ENCODE measurements around the gene PROKR1.
A peak's percentile ranks its signal among the peaks of the same experiment; 100 is the strongest.
"Not testable (repeated sequence)": the region's sequence is repeated elsewhere in the genome, so short reads cannot be mapped to it uniquely, and the experiment has no call there.

Gene PROKR1

GRCh38 chr2:68658266-68658665 lies 14.9 kb downstream of the PROKR1 start:
- no peak for DNase-seq

- no peak for DNase-seq
These were observed 15.7 kb downstream of the PROKR1 start for GRCh38 chr2:68659081-68659480.

DNA sequence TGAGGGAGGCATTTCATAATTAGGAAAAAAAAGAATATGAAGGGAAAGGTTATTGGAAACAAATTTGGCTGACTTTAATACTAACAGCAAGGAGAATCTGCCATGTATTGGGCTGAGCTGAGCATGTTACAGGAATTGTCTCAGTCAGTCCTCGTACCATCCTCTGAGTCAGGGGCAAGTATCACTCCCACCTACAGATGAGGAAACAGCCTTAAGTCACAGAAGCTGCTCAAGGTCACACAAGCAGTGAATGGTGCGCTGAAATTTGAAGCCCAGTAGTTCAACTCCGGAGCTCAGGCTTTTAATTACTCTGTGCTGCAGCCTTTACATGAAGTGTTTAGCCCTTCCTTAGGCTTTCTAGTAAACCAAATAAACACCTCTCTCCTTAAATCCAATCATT lies 17.3 kb downstream of the PROKR1 start:
- DNase-seq, result no peak

DNA sequence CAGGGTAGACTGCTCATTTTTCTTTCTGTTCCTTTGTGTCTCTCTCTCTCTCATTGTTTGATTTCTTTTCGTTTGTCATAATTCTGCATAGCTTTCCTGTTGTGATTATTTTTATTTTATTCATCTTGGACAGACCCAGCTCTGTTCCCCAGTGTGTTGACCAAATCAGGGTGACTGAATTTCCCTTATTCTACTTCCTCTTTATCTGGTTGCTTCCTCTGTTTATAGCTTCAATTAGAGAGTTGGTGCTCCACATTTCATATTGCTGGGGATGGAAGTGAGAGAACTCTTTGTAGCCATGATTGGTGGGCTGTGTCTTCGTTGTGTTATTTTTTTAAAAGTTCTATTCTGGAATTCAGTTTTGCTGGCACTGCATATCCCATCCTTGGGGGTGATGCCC lies 19.1 kb downstream of the PROKR1 start:
- no peak for DNase-seq

- DNase-seq, result no peak
These were observed 20.2 kb downstream of the PROKR1 start for GRCh38 chr2:68663371-68664156.

DNA sequence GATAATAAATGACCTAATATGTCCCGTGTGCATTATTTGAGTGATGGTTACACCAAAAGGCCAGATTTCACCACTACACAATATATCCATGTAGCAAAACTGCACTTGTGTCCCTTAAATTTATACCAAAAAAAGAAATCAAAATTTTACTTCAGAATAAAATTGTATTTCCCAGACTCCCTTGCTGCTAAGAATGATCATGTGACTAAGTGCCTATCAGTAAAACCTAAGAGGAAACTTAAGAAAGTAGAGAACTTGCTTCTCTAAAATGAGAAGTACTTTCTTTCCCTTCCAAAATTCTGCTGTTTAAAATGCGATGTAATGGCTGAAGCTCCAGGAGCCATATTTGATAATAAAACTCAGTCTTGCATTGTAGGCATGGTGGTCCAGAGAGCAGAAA lies 24.0 kb downstream of the PROKR1 start:
- no peak for DNase-seq

DNA sequence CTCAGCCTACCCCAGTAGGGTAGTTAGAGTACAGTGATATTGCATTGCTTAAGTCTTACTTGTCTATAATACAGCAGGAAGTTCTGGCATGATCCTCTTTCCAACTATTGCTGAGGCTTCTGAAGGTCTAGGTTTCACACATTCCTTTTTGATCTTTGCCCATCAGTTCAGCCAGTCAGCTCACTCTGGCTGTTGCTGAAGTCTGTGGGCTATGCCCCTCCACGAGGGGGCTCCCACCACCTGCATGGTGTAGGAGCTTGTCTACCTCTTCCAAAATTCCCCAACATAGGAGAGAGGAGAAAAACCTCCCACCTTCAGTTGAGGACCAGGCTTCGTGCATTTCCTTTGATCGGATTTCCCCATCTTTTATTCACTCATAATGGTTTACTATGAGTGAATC lies 26.3 kb downstream of the PROKR1 start:
- DNase-seq, result no peak

GRCh38 chr2:68671961-68672360 lies 28.6 kb downstream of the PROKR1 start:
- DNase-seq, result no peak

DNA sequence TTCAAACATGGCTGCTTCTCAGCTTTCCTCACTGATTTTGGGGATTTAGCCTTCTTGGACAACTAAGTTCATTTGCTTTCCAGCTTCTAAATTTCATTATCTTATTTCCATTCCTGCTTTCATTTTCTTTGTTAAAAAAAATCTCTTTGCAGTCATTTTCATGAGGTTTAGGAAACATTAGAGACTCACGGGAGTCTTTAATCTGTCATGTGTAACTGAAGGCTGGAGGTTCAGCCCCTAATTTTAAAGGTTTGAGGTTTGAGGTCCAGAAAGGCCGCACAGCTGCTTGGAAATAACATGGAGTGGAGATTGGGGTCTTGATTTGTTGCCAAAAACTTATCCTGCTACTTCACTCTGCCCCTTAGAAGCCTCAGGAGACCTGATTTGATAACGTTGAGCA lies 30.3 kb downstream of the PROKR1 start:
- no peak for DNase-seq

- no peak for DNase-seq
These were observed 32.1 kb downstream of the PROKR1 start for GRCh38 chr2:68675470-68675869.

GRCh38 chr2:68677837-68678236 lies 34.5 kb downstream of the PROKR1 start:
- not testable (repeated sequence) for DNase-seq

DNA sequence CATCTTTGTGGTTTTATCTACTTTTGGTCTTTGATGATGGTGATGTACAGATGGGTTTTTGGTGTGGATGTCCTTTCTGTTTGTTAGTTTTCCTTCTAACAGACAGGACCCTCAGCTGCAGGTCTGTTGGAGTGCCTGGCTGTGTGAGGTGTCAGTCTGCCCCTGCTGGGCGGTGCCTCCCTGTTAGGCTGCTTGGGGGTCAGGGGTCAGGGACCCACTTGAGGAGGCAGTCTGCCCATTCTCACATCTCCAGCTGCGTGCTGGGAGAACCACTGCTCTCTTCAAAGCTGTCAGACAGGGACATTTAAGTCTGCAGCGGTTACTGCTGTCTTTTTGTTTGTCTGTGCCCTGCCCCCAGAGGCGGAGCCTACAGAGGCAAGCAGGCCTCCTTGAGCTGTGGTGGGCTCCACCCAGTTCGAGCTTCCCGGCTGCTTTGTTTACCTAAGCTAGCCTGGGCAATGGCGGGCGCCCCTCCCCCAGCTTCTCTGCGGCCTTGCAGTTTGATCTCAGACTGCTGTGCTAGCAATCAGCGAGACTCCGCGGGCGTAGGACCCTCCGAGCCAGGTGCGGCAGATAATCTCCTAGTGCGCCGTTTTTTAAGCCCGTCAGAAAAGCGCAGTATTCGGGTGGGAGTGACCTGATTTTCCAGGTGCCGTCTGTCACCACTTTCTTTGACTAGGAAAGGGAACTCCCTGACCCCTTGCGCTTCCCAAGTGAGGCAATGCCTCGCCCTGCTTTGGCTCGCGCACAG lies 36.0 kb downstream of the PROKR1 start:
- DNase-seq, result not testable (repeated sequence)

DNA sequence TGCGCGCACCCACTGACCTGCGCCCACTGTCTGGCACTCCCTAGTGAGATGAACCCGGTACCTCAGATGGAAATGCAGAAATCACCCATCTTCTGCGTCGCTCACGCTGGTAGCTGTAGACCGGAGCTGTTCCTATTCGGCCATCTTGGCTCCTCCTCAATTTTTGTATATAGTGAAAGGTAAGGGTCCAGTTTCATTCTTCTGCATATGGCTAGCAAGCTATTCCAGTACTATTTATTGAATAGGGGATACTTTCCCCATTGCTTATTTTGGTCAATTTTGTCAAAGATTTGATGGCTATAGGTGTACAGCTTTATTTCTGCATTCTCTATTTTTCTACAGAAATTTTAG lies 36.5 kb downstream of the PROKR1 start:
- not testable (repeated sequence) for DNase-seq

DNA sequence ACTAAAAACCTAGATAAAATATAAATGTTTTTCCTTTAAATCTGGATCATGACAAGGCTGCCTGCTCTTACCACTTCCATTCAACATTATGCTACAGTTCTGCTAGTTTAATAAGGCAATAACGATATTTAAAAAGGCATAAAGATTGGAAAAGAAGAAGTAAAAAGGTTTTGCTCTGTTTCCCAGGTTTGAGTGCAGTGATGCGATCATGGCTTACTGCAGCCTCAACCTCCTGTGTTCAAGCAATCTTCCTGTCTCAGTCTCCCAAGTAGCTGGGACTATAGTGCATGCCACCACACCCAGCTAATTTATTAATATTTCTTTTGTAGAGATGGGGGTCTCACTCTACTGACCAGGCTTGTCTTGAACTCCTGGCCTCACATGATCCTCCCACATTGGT lies 40.8 kb downstream of the PROKR1 start:
- DNase-seq, result no peak

DNA sequence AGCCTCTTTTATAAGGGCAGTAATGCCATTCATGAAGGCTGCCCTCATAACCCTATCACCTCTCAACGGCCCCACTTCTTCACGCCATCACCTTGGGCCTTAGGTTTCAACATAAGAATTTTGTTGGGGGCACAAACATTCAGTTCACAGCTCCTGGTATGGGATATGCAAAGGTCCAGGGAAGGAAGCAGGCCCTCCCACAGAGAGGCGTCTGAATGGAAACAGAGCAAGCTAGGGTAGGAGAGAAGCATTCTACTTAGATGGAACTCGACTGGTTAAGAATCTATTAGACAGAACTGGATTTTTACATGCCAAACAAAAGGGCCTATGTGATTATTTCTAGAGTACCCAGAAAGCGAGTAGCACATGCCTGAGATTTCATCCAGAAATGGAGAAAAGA lies 42.8 kb downstream of the PROKR1 start:
- DNase-seq, result no peak

GRCh38 chr2:68687018-68687417 lies 43.6 kb downstream of the PROKR1 start:
- no peak for DNase-seq

DNA sequence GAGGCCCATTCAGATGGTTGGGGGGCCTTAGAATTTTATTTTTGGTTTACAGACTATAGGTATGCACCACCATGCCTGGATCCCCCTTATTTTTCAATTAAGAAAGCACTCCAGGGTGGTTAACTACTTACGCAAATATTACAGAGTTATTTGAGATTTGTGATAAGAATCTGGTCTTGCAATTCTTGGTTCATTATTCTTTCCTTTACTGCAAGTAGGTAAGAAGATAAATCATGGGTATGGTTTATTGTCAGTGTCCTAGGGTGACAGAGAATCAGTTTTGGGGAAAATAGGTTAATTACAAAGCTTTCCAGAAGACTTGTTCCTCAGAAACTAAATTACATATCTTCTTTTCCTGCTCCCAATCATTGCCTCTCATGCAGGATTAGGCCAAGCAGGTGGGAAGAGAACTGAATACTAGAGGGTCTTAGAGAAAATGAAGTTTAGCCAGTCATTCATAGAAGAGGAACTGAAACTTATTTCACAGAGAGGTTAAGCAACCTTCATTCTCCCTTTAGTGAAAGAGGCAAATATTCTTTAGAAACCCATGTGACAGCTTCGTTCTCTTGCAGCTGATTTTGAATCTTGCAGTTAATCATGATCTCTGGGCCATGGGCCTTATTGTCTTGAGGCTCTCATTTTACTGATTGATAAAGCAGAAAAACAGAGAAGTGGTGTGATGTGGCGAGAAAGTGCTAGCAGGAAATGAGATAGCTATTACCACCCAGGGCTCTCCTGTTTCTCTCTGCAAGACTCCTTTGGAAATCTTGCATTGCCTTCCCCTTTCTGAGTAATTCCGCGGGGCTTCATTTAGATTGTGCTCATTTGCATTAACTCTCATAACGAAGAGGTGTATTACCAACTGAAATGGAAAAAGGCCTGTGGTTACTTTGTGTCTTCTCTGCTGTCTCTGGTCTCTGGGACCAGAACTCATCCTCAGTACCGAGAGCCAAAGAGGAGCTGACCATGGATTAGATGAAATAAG lies 46.5 kb downstream of the PROKR1 start:
- no peak for DNase-seq

DNA sequence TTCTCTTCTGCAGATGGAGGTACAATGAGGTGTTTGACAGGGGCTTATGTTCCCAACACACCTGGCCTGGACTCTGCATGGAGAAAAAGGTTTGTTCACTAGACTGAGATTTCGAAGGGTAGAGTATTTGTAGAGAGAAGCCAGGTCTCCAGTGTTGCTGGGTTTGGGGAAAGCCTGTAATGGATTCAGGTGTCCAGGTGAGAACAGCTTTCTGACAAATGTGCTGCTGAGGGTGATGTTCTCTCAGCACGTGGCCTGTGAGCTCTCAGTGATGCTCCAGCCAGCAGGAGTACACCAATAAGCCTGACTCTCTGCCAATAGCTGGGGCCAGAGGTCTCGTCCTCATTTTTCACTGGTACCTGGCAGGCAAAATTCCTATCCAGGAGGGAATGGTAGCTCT lies 47.5 kb downstream of the PROKR1 start:
- DNase-seq, result no peak

DNA sequence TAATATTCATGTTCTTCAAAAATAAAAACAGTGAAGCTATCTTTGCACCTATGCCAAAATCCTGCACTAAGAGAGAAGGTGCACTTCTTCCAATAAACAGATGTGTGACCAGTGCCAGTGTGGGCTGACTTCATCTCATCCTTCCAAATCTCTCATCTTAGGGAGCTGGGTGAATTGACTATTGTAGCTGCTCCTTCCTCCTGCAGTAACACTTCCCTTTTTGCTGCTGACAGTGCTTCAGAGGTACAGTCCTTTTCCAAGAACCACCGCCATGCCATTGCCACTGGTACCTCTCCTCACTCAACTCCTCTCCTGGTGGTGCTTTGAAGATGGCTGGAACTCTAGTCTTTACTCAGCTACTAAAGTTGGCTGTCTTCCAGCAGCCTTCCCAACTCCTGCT lies 49.1 kb downstream of the PROKR1 start:
- DNase-seq, result peak in 1 of 51 donors; percentile 1

DNA sequence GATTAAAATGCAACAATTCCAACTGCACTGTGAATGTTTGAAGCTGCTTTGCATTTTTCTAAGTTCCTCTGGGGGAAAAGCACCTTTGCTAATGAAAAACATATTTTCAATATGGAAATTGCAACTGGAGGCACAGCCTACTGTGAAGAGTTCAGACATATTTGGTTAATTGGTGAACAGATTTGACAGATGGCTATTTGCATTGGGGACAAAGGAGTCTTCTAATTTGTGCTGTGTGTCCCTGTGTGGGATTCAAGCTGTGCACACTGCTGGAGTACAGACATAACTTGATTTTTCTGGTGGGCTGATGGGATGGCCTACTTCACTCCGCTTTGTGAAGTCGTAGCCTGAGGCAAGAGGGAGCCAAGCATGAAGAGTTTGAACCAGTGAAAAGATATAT lies 50.6 kb downstream of the PROKR1 start:
- no peak for DNase-seq

DNA sequence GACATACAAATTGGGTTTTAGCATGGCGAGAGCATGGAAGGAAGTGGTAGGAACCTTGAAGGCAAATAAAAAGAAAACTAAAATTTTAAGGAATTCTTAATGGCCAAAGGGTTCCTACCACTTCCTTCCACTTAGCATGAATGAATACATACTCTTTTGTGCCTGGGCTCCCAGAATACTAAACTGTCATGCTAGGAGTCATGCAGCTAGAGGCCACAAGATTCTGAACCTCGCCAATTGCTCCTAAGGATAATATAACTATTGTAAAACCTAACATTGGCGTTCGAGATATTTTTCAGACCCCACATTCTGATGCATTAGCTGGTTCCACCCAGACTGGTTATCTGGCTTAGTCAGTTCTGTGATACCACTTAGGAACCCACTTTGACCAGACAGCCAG lies 52.6 kb downstream of the PROKR1 start:
- no peak for DNase-seq

- no peak for DNase-seq
These were observed 53.2 kb downstream of the PROKR1 start for GRCh38 chr2:68696554-68696953.

All from hypothalamus (tissue), 51 donors.